ENCODE results near the gene SVOP.

Gene SVOP

DNA sequence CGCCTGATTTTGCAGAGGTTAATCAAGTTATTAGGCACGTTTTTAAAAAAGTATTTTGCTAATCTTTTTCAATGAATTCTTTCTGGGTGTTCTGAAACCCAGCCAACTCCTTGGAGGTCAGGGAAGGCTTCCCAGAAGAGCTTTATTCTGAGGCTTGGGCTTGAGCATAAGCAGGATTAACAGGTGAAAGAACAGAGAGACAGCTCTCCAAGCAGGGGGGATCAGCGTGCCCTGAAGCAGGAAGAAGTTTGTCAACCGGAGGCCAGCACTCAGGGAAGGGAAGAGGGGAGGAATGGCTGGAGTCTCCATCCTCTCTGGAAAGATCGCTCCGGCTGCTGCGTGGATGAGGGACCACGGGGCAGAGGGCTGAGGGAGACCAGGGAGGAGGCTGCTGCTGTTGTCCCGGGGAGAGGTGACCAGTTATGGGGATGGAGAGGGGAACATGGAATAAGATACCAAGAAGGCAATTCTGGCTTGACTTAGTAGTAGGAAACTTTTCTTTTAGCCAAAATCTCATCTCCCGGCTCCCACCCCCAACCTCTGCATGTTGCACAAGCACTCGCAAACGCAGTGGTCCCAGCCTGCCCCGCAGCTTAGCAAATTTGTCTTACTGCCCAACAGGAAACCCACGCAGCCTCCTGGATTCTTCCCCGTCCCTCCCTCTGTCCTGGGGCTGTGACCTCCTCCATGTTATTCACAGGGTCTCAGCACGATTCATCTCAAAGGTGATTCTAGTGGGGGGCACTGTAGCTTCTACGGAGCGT lies 162.4 kb downstream of the SVOP start:
- no peak for DNase-seq (ENCODE audit: extremely low read depth in 1 of 2, low read depth in 1 of 2)
